Measurements from ENCODE around the gene SRMS. TPM values are rescaled to one million over a fixed set of nuclear protein-coding genes. Genes with fewer than 3 reads are reported as not detected.

SRMS gene
- total and polyA plus RNA-seq, 8 donors: 0.08 to 0.27 (median 0.18) TPM; not detected in 3

DNA sequence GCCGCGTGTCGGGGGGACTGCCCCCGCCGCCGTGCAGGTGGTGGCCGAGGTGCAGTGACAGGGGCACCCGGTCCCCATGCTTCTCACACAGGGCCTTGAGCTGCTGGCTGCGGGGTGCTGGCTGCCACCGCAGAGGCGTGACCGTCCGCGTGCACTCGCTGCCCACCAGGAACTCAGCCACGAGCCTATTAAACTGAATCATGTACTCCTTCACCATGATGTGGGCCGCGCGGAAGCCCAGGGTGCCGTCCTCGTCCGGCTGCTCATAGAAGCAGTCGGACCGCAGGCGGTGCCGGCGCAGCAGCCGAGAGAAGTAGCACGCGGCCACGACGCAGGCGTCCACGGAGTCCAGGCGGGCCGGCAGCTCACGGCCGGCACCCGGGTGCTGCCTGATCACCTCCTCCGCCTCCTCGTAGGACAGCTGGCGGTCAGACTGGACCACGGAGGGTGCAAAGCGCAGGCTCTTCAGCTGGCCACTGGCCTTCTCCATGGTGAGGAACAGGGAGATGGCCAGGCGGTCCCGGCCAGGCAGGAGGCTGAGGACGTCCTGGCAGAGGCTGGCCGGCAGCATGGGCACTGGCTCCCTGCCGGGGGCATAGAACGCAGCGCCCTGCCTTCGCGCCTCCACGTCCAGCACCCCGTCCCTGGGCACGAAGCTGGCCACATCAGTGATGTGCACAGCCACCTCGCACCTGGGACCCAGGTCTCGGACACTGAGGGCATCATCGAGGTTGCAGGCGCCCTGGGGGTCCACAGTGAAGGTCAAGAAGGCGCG is 16.7 kb upstream of the SRMS start:
- no peak overlapping the region for H3K27ac ChIP-seq
- H3K4me1 ChIP-seq: peaks cover 0 to 23% of the 10 kb centered on the region in 2 donors
- intact Hi-C loops (cut with DNase I): no loop called here
- DNase-seq: no peak
- no peak overlapping the region for H3K4me3 ChIP-seq
- peaks cover 0 to 95% of the 10 kb centered on the region in 2 donors for H3K36me3 ChIP-seq
- no peaks in the 10 kb centered on the region for H3K9me3 ChIP-seq
- H3K27me3 ChIP-seq: peaks cover 0 to 23% of the 10 kb centered on the region in 2 donors
- TF ChIP-seq, protein P1, sequence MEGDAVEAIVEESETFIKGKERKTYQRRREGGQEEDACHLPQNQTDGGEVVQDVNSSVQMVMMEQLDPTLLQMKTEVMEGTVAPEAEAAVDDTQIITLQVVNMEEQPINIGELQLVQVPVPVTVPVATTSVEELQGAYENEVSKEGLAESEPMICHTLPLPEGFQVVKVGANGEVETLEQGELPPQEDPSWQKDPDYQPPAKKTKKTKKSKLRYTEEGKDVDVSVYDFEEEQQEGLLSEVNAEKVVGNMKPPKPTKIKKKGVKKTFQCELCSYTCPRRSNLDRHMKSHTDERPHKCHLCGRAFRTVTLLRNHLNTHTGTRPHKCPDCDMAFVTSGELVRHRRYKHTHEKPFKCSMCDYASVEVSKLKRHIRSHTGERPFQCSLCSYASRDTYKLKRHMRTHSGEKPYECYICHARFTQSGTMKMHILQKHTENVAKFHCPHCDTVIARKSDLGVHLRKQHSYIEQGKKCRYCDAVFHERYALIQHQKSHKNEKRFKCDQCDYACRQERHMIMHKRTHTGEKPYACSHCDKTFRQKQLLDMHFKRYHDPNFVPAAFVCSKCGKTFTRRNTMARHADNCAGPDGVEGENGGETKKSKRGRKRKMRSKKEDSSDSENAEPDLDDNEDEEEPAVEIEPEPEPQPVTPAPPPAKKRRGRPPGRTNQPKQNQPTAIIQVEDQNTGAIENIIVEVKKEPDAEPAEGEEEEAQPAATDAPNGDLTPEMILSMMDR (IDR thresholded peaks at IDR 0.05): no peak
- ATAC-seq: no peak

DNA sequence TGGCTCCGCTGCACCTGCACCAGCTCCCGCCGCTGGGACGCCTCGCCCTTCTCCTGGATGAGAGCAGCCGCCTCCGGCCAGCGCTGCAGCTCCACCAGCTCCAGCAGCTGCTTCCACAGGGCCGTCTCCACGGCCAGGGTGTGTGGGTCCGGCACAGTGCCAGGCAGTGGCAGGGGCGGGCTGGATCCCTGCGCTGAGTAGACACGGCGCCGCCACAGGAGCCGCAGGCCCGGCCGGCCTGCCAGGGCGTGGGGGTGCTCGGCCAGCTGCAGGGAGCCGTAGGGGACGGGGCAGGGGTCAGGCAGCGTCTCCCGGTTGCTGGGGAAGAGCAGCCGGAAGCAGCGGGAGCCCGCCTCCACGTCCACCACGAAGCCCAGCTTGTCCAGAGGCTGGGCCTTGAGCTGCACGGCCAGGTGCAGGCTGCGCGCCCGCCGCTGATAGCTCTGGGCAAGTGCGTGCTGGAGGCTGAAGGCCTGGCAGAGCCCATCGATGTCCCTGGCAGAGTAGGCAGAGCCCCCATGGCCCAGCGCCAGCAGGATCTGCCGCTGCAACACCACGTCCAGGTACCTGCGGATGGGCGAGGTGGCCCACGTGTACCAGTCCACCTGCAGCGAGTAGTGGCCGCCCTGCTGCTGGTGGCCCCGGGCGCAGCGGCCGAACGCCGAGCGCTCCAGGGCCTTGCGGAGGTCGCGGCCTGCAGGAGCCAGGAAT is 15.8 kb upstream of the SRMS start:
- H3K27me3 ChIP-seq: peaks cover 0 to 23% of the 10 kb centered on the region in 2 donors
- intact Hi-C loops (cut with DNase I): no loop called here
- H3K4me1 ChIP-seq: peaks cover 0 to 14% of the 10 kb centered on the region in 2 donors
- no peak overlapping the region for H3K27ac ChIP-seq
- no peaks in the 10 kb centered on the region for H3K9me3 ChIP-seq
- no peak overlapping the region for H3K4me3 ChIP-seq
- no peak for DNase-seq
- no peak for ATAC-seq
- TF ChIP-seq, protein P1 (IDR thresholded peaks at IDR 0.05): no peak
- peaks cover 0 to 97% of the 10 kb centered on the region in 2 donors for H3K36me3 ChIP-seq

DNA sequence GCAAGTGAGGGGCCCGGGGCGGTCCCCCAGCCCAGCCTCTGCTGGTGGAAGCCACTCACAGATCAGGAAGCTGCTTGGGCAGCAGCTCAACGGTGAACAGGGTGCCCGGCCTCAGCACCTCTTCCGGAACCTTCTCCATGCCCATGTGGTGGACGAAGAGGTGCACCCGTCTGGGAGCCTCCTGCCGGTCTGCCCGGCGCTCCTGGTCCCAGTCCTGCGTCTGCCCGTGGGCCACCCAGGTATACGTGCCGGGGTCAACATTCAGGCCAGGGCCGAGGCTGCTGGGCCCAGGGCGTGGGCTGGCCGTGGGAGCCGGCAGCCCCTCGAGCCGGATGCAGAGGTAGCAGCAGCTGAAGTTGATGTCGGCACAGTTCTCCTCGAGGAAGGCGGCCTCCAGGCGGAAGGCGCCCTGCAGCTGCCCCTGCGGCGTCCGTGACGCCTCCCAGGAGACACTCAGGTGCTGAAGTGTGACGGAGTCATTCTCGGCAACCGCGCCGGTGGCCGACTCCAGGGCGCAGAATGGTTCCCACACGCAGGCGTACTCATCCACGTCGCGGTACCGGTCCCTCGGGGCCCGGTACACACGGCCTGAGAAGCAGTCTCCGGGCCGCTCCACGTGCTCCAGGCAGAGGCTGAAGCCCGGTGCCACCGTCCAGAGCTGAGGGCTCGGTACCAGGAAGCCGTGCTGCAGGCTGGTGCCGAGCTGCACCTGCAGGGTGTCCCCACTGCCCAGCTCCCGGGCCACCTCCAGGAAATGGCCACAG is 15.1 kb upstream of the SRMS start:
- Histone ChIP-seq H3K4me3 (no peak overlapping the region), H3K9me3 (no peaks in the 10 kb centered on the region), H3K4me1 (peaks cover 0 to 7% of the 10 kb centered on the region in 2 donors), H3K27me3 (peaks cover 0 to 23% of the 10 kb centered on the region in 2 donors), H3K27ac (no peak overlapping the region), H3K36me3 (peaks cover 0 to 97% of the 10 kb centered on the region in 2 donors)
- DNase-seq (no peak), ATAC-seq (no peak)
- TF ChIP-seq, protein P1 (IDR thresholded peaks at IDR 0.05): no peak
- intact Hi-C loops (cut with DNase I): no loop called here

DNA sequence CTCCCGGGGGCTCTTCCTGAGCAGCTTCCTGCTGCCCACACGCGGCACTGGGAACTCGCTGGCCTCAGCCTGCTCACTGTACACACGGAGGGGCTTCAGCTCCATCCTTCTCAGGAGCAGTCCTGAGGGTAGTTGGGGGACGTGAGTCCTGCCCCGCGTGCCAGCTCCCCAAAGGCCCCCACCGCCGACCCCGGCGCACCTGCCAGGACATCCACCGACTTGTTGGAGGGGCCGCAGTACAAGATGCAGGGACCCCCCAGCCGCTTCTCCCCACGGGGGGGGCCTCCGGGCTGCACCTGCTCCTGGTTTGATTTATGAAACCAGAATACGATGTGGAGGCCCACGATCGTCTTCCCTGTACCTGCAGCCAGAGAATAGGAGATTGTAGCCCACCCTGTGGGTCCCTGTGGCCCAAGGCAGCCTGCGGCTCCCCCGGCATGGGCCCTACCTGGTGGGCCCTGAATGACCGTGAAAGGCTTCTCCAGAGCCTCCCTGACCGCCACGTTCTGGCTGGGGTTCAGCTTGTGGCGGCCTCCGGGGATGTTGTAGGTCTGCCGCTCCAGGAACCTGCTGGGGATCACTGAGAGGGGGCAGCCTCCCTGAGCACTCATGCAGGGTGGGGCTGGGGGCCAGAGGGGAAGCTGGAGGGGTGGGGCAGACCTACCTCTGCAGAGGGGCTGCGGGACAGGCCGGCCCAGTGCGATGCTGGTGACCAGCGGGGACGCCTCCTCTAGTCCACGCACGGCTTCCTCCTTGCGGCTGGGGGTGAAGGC is 14.3 kb upstream of the SRMS start:
- intact Hi-C loops (cut with DNase I): no loop called here
- DNase-seq (no peak), ATAC-seq (no peak)
- H3K27me3 ChIP-seq: peaks cover 0 to 23% of the 10 kb centered on the region in 2 donors
- H3K9me3 ChIP-seq: no peaks in the 10 kb centered on the region
- no peak overlapping the region for H3K4me3 ChIP-seq
- no peak overlapping the region for H3K27ac ChIP-seq
- TF ChIP-seq, protein P1 (IDR thresholded peaks at IDR 0.05): no peak
- H3K4me1 ChIP-seq: no peaks in the 10 kb centered on the region
- H3K36me3 ChIP-seq: peaks cover 0 to 93% of the 10 kb centered on the region in 2 donors
